Measurements from ENCODE around the gene CERS4.
"Not testable (repeated sequence)": the region's sequence is repeated elsewhere in the genome, so short reads cannot be mapped to it uniquely, and the experiment has no call there.

Gene CERS4

GRCh38 chr19:8245869-8246835 is 37.0 kb downstream of the CERS4 start:
- ATAC-seq (ENCODE audit: low read depth): no peak
- no peak overlapping the region for H3K27ac ChIP-seq (ENCODE audit: poor library complexity, severe bottlenecking)
- H3K9me3 ChIP-seq (ENCODE audit: severe bottlenecking): peaks cover 6% of the 10 kb centered on the region
- no peak overlapping the region for H3K4me3 ChIP-seq (ENCODE audit: severe bottlenecking)
- no peaks in the 10 kb centered on the region for H3K36me3 ChIP-seq (ENCODE audit: low read depth)
- TF ChIP-seq, protein P1, sequence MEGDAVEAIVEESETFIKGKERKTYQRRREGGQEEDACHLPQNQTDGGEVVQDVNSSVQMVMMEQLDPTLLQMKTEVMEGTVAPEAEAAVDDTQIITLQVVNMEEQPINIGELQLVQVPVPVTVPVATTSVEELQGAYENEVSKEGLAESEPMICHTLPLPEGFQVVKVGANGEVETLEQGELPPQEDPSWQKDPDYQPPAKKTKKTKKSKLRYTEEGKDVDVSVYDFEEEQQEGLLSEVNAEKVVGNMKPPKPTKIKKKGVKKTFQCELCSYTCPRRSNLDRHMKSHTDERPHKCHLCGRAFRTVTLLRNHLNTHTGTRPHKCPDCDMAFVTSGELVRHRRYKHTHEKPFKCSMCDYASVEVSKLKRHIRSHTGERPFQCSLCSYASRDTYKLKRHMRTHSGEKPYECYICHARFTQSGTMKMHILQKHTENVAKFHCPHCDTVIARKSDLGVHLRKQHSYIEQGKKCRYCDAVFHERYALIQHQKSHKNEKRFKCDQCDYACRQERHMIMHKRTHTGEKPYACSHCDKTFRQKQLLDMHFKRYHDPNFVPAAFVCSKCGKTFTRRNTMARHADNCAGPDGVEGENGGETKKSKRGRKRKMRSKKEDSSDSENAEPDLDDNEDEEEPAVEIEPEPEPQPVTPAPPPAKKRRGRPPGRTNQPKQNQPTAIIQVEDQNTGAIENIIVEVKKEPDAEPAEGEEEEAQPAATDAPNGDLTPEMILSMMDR (IDR thresholded peaks at IDR 0.05; ENCODE audit: poor library complexity, severe bottlenecking): no peak
- H3K4me1 ChIP-seq (ENCODE audit: insufficient read depth, poor library complexity, severe bottlenecking): no peaks in the 10 kb centered on the region
- DNase-seq (ENCODE audit: low spot score): no peak
- no peaks in the 10 kb centered on the region for H3K27me3 ChIP-seq (ENCODE audit: insufficient read depth, poor library complexity, severe bottlenecking)

GRCh38 chr19:8247129-8247890 is 38.1 kb downstream of the CERS4 start:
- not testable (repeated sequence) for H3K9me3 ChIP-seq (ENCODE audit: severe bottlenecking); H3K4me3 ChIP-seq (ENCODE audit: severe bottlenecking); H3K27ac ChIP-seq (ENCODE audit: poor library complexity, severe bottlenecking); H3K36me3 ChIP-seq (ENCODE audit: low read depth); H3K4me1 ChIP-seq (ENCODE audit: insufficient read depth, poor library complexity, severe bottlenecking); H3K27me3 ChIP-seq (ENCODE audit: insufficient read depth, poor library complexity, severe bottlenecking); ATAC-seq (ENCODE audit: low read depth); DNase-seq (ENCODE audit: low spot score)

GRCh38 chr19:8248348-8249328 is 39.5 kb downstream of the CERS4 start:
- DNase-seq (ENCODE audit: low spot score): no peak
- Histone ChIP-seq H3K4me1 (ENCODE audit: insufficient read depth, poor library complexity, severe bottlenecking) (no peaks in the 10 kb centered on the region), H3K4me3 (ENCODE audit: severe bottlenecking) (no peak overlapping the region), H3K36me3 (ENCODE audit: low read depth) (no peaks in the 10 kb centered on the region), H3K27me3 (ENCODE audit: insufficient read depth, poor library complexity, severe bottlenecking) (no peaks in the 10 kb centered on the region), H3K27ac (ENCODE audit: poor library complexity, severe bottlenecking) (no peak overlapping the region), H3K9me3 (ENCODE audit: severe bottlenecking) (no peaks in the 10 kb centered on the region)
- no peak for ATAC-seq (ENCODE audit: low read depth)
- TF ChIP-seq, protein P1 (IDR thresholded peaks at IDR 0.05; ENCODE audit: poor library complexity, severe bottlenecking): no peak

- Histone ChIP-seq H3K4me3 (ENCODE audit: severe bottlenecking) (no peak overlapping the region), H3K4me1 (ENCODE audit: insufficient read depth, poor library complexity, severe bottlenecking) (no peaks in the 10 kb centered on the region), H3K27ac (ENCODE audit: poor library complexity, severe bottlenecking) (no peak overlapping the region), H3K27me3 (ENCODE audit: insufficient read depth, poor library complexity, severe bottlenecking) (no peaks in the 10 kb centered on the region), H3K9me3 (ENCODE audit: severe bottlenecking) (no peaks in the 10 kb centered on the region), H3K36me3 (ENCODE audit: low read depth) (no peaks in the 10 kb centered on the region)
- DNase-seq (ENCODE audit: low spot score) (no peak), ATAC-seq (ENCODE audit: low read depth) (no peak)
- TF ChIP-seq, protein P1 (IDR thresholded peaks at IDR 0.05; ENCODE audit: poor library complexity, severe bottlenecking): no peak
Observed at GRCh38 chr19:8250596-8250995, 41.4 kb downstream of the CERS4 start.
